GM19025 (cell line): ENCODE measurements around the gene JAK3.
"Not testable (repeated sequence)": the region's sequence is repeated elsewhere in the genome, so short reads cannot be mapped to it uniquely, and the experiment has no call there.

Experiments used
- ATAC-seq: cut with Tn5 transposase; IDR thresholded peaks from one replicate; pipeline ENCODE4 v1.9.1; 2021; ENCODE audit warnings: mild to moderate bottlenecking, low read depth, moderate library complexity; ENCODE audit not compliant: unreplicated experiment

The JAK3 gene

DNA sequence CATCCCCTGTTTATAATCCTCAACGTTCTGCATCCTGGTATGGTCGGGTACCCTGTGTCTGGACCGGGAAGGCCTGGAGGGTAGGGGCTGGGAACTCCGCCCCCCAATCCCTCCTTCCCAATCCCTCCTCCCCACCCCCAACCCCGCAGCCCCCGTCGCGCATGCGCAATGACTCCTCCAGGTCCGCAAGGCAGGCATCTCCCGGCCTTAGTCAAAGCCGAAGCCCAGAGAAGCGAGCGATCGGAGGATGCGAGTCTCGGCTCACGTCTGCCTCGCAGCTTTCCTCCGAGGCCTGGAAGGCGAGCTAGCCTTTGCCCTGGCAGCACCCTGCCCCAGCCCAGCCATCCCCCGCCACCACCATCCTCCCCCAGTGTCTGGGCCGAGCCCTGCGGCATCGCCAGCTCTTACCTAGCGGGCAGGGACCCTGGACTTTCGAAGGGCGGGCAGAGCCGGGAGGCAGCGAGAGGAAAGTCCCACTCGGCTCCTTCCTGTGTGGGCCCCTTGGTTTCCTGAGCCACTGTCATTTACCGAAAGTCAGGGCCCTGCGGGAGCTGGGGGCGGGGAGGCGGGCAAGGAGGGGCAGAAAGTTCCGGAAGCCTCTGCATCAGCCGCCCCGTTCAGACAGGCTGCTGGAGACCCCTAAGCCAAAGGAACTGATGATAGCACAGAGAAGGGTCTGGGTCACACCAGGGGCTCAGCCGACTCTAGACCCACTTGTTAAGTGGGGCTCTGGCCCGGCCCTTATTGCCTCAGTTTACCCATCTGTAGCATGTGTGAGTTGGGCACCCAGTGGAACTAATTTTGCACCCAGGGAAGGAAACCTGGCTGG, at the start of gene JAK3:
JAK3 (minus strand) TSS at position 445 of the 829 bp plus-strand sequence. CDS start 3,565 bp downstream, outside the sequence.
- ATAC-seq, result peak; percentile 64

DNA sequence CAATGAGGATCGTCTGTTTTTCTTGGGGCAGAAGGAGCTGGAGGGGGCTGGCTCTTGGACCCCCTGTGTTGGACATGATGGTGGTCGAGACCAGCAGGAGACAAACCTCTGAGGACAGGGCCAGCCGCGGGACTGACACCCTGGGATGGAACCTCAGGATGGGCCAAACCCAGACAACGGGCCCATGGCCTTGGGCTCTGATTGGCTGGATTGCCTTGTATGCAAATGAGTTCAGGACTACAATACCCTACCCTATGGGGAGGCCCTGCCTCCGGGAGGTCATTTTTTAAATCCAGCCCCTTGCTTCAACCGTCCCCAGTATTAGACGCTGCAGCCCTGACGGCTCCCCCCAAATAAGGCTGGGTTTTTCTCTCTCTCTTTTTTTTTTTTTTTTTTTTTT, 46.0 kb upstream of the JAK3 start:
- ATAC-seq, result no peak

DNA sequence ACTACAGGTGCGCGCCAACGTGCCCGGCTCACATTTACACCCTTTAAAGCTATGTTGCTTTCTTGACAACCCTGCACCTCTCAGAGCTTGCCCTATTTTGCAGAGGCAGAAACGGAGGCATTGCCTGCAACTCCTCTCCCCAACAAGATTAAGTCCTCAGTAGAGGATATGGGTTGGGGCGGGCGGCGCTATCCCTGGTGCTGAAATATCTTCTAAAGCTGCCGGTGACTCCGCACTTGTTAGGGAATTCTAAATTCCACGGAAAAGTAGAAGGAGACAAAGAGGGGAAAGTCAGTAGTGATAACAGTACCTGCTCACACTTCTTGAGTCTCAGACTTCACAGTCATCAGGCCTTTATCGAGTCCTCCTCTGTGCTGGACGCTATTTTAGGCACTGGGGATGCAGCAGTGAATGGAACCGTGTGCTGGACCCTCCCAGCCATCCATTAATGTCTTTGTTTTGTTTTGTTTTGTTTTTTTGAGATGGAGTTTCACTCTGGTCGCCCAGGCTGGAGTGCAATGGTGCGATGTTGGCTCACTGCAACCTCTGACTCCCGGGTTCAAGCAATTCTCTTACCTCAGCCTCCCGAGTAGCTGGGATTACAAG, 41.9 kb upstream of the JAK3 start:
- ATAC-seq, result no peak

DNA sequence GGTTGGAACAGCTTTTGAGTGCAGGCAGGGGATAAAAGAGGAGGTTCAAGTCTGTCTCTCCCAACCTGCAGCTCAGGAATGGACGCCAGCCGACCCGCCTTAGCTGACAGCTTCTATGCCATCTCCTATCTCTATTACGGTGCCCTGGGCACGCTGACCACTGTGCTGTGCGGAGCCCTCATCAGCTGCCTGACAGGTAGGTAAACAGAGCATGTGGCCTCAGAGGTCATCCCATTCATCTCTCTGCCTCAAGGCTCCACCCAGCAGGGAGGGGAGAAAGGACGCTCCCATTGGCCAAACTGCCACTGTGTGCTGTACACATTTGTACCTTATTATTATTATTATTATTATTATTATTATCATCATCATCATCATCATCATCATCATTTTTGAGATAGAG, 40.5 kb upstream of the JAK3 start:
- no peak for ATAC-seq

DNA sequence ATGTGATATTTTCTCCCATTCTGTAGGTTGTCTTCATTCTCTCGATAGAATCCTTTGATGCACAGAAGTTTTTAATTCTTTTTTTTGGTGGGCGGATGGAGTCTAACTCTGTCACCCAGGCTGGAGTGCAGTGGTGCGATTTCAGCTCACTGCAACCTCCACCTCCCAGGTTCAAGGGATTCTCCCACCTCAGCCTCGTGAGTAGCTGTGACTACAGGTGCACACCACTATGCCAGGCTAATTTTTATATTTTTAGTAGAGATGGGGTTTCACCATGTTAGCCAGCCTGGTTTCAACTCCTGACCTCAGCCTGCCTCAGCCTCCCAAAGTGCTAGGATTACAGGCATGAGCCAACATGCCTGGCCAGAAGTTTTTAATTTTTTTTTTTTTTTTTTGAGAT, 39.4 kb upstream of the JAK3 start:
- not testable (repeated sequence) for ATAC-seq

DNA sequence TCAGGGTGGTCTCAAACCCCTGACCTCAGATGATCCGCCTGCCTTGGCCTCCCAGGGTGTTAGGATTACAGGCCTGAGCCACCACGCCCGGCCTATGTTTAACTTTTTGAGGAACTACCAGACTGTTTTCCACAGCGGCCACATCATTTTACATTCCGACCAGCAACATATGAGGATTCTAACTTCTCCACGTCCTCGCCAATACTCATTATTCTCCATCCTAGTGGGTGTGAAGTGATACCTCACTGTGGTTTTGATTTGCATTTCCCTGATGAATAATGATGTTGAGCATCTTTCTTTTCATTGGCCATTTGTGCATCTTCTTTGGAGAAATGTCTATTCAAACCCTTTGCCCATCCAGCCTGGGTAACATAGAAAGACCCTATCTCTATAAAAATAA, 38.7 kb upstream of the JAK3 start:
- no peak for ATAC-seq

DNA sequence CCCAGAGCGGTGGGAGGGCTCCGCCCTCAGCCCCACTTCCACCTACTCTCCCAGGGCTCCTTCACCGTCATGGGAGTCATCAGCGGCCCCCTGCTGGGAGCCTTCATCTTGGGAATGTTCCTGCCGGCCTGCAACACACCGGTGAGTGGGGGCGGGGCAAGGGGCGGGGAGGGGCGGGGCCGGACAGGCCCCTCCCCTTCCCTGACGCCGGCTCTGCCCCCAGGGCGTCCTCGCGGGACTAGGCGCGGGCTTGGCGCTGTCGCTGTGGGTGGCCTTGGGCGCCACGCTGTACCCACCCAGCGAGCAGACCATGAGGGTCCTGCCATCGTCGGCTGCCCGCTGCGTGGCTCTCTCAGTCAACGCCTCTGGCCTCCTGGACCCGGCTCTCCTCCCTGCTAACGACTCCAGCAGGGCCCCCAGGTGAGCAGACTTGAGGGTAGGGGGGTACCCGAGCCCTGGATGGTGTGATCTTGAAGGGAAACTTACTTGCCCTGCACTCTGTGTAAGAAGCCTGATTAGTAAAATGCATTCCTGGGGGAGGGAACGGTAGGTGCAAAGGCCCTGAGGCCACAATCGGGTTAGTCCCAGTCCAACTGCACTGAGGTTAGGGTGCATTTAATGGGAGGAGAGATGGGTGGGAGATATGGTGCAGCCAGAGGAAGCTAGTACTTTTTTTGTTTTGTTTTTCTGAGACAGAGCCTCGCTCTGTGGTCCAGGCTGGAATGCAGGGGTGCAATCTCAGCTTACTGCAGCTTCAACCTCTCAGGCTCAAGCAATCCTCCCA, 36.0 kb upstream of the JAK3 start:
- no peak for ATAC-seq

DNA sequence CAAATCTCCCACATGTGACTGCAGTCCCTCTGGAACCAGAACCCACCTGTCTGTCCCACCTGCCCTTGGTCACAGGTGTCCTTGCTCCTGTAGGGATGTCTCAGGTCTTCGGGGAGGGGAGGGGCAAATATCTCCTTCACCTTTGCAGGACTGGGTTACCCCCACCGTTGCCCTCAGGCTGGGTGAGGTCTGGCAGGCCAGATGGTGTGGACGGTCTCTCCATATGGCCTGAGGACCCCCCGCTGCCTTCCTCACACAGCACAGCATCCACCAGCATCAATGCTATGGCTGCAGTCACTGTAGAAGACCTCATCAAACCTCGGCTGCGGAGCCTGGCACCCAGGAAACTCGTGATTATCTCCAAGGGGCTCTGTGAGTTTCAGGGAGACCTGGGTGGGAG, 33.9 kb upstream of the JAK3 start:
- ATAC-seq, result no peak

DNA sequence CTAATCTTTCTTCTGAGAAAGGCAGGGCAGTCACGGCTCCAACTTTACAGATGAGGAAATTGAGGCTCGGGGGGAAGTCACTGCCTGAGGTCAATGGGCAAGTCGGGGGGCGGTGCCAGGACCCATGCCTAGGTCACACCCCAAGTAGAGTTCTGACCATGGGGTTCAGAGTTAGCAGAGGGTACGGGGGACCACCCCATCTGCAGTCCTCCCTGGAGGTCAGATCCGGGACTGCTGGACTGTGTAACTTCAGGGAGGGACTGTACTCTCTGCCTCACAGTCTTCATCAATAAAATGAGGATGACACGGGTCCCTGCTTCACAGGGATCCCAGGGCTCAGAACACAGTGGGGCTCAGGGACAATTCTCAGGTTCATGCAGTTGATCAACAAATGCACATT, 31.7 kb upstream of the JAK3 start:
- ATAC-seq, result no peak

DNA sequence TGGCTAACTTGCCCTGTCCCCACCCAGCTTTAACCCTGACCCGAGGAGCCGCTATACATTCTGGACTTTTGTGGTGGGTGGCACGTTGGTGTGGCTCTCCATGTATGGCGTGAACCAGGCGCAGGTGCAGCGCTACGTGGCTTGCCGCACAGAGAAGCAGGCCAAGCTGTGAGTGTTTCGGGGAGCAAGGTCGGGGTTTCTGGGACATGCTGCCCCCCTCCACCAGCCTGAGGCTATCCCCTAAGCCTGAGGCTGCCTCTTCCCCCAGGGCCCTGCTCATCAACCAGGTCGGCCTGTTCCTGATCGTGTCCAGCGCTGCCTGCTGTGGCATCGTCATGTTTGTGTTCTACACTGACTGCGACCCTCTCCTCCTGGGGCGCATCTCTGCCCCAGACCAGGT, 29.9 kb upstream of the JAK3 start:
- ATAC-seq, result no peak

DNA sequence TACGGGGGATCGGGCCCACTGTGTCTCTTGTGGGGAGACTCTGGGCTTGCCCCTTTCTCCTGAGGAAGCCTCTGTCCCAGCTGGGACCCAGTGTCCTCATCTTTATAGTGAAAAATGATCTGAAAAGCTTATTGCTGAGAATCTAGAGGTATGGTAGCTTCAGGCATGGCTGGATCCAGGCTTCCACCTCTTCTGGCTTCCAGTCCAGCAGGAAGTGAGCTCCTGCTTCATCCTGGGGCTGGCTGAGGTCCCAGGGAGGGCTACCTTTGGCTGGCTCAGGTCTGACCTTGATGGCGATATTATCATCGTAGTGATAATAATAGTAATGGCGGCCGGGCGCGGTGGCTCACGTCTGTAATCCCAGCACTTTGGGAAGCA, 27.0 kb upstream of the JAK3 start:
- ATAC-seq, result no peak

DNA sequence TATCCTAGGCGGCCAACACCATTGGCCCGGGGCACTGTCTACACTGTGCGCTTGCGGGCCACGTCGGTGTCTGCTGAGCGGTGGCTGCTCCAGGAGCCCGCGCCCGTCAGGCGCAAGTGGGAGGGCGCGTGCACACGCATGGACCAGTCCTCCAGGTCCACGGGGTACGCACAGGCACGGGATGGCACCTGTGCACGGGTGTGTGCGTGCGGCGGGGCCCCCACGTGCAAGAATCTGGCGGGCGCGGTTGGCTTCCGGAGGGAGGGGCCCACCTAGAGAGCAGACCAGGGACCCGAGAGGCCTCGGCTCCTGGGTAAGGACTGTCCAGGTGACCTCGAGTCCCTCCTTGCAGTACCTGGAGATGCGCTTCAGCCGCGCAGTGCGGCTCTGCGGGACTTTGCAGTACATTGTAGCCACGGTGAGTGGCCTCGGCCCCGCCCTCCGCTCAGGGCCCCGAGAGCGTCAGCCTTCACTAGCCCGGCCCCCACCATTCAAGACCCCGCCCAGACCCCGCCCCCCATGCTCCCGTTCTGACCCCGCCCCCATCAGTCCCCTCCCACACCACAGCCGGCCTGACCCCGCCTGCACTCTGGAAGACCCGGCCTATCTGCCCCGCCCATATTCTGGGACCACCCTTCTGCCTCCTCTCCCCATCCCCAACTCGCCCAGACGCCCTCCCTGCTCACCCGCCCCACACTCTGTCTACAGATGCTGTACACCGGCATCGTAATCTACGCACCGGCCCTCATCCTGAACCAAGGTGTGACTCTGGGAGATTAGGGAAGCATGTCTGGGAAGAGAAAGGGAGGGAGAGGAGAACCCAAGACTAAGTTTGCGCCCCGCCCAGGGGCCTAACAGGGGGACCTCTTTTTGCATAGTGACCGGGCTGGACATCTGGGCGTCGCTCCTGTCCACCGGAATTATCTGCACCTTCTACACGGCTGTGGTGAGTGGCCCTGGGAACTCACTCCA, 26.3 kb upstream of the JAK3 start:
- ATAC-seq, result no peak

DNA sequence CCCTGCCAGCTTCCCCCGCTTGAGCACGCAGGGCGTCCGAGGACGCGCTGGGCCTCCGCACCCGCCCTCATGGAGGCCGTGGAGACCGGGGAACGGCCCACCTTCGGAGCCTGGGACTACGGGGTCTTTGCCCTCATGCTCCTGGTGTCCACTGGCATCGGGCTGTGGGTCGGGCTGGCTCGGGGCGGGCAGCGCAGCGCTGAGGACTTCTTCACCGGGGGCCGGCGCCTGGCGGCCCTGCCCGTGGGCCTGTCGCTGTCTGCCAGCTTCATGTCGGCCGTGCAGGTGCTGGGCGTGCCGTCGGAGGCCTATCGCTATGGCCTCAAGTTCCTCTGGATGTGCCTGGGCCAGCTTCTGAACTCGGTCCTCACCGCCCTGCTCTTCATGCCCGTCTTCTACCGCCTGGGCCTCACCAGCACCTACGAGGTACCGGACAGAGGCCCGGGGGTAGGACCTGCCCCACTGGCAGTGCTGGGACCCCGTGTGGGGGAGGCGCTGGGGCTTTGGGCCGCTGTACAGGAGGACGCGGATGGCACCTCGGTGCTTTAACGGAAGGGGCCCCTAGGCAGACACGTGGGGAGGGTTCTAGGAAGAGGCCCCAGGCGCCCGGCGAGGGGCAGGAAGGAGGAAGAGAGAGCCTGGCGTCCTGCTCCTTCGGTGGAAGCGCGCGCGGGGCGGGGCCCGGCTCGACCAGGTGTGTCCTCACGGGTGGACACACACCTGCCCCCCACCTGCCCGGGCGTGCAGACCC, 24.6 kb upstream of the JAK3 start:
- ATAC-seq, result no peak

DNA sequence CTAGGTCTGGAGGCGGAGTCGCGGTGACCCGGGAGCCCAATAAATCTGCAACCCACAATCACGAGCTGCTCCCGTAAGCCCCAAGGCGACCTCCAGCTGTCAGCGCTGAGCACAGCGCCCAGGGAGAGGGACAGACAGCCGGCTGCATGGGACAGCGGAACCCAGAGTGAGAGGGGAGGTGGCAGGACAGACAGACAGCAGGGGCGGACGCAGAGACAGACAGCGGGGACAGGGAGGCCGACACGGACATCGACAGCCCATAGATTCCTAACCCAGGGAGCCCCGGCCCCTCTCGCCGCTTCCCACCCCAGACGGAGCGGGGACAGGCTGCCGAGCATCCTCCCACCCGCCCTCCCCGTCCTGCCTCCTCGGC, 24.1 kb upstream of the JAK3 start, which contains the start of gene SLC5A5:
SLC5A5 (plus strand) TSS at position 68 of the 373 bp plus-strand sequence. CDS start 375 bp downstream, outside the sequence.
- no peak for ATAC-seq

DNA sequence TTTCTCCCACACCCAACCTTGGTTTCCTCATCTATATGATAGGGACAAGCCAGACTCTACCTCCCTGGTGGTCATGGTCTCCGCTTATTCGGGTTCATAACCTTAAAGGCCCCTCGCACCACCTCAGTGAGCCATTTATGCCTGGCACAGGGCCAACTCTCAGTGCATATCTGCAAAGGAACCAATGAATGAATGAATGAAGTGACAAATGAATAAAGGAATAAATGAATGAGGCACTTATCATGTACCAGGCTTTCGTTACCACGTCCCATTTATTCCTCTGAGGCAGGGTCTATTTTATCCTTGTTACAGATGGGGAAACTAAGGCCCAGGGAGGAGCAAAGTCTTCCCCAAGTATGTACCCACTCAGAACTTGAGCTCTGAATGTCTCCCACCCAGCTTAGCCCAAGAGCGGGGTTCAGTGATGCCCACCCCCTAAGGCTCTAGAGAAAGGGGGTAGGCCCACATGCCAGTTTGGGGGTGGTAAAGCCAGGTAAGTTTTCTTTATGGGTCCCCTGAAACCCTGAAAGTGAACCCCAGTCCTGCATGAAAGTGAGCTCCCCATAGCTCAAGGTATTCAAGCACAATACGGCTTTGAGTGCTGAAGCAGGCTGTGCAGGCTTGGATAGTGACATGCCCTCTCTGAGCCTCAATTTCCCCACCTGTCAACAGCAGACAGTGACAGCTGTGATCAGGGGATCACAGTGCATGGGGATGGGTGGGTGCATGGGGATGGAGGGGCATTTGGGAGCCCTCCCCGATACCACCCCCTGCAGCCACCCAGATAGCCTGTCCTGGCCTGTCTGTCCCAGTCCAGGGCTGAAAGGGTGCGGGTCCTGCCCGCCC, 23.5 kb upstream of the JAK3 start:
- no peak for ATAC-seq

DNA sequence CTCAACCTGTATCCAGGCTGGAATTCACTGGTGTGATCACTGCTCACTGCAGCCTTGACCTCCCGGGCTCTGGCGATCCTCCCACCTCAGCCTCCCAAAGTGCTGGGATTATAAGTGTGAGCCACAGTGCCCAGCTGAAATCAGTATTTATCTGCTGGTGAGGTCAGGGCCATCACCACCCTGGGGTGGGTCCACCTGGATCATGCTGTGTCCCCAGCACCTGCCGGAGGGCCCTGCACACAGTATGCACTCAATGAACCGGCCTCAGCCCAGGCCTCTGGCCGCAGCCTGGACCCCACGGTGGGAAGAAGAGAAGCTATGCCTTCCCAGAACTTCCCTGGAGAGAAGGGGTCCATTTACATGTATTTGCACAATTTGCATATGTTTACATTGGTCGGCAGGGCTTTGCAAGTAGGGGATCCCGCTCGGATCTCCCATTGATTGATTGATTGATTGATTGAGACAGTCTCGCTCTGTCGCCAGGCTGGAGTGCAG, 21.4 kb upstream of the JAK3 start:
- no peak for ATAC-seq

DNA sequence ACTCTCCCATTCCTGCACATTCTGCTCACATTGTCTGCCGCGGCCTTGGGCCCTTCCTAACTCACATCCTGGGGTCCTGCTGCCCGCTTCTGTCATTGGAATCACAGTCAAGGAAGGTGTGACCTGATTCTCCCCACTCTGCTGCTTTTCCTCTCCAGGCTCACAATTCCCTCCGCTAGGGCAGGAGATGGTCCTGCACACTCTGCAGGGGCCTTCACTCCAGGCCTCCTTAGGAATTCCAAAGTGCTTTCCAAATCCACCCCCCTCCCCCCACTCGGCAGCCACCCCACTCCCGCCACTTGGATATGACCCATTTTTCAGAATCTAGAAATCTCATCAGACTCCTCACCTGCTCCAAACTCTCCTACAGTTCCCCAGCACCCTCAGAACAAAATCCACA, 20.9 kb upstream of the JAK3 start:
- ATAC-seq, result no peak

DNA sequence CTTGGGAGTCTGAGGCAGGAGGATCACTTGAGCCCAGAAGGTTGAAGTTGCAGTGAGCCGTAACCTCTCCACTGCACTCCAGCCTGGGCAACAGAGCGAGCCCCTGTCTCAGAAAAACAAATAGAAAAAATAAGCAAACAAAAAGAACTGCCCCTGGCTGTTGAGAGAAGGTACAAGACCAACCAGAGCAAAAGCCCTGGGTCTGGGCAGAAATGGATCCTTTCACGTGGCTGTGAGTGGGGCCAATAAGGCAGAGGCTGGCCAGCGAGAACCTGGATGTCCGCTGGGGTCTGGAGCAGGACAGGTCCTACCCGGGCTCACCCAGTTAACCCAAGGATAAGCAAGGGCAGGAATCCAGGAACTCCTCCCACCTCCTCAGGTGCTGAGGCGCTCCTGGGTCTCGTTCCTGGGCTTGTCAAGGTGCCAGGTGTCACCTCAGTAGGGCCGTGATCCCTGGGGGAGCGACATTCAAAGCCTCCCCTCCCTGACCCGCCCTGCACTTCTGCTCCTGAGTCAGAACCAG, 19.2 kb upstream of the JAK3 start:
- ATAC-seq, result no peak
